Measurements from ENCODE around the gene TMEFF1.

TMEFF1 gene

DNA sequence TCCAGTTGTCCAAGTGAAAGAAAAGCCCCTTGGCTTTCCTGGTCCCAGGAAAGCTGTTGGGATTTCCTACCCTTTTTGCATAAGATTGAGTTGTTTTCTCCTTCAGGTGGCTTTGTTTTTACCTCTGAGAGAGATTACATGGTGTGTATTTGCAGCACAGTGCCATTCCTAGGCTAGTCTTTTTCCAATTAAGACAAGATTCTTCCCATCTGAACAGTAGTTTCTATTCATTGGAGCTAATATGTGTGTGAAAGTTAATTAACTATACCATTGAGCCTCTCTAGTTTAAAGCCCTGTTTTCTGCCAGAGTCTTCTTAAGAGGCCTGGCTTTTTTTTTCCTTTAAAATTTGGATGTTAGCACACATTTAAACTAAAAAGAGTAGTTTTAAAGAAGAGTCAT, 25.9 kb upstream of the TMEFF1 start:
- no peak for DNase-seq (ENCODE audit: low read depth)
- TF ChIP-seq CTCF (IDR thresholded peaks at IDR 0.05; ENCODE audit: control insufficient read depth, insufficient read depth, low read depth, low read length, missing control alignments): no peak
- H3K4me3 ChIP-seq (ENCODE audit: control insufficient read depth, low read depth, low read length): no peak overlapping the region

DNA sequence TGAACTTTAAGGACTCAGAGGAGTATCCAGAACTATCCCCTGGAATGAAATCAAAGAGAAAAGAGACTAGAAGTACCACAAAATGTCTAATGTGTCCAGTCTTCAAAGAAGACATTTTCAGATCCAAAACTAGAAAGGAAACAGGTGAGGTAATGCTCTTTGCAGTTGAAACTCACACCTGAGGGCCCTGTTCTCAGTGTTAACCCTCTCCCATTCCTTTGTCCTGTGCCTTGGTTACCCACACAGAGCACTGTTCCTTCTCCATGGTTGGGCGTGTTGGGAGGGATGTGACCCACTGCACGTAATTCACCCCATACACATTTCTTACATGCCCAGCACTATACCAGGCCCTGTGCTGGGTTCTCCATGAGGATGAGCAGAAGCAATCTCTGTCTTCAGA, 24.7 kb upstream of the TMEFF1 start:
- H3K4me3 ChIP-seq (ENCODE audit: control insufficient read depth, low read depth, low read length): no peak overlapping the region
- no peak for TF ChIP-seq CTCF (IDR thresholded peaks at IDR 0.05; ENCODE audit: control insufficient read depth, insufficient read depth, low read depth, low read length, missing control alignments)
- no peak for DNase-seq (ENCODE audit: low read depth)

GRCh38 chr9:100449420-100449819, 23.5 kb upstream of the TMEFF1 start:
- TF ChIP-seq CTCF (IDR thresholded peaks at IDR 0.05; ENCODE audit: control insufficient read depth, insufficient read depth, low read depth, low read length, missing control alignments): no peak
- no peak for DNase-seq (ENCODE audit: low read depth)

GRCh38 chr9:100452894-100453293, 20.1 kb upstream of the TMEFF1 start:
- DNase-seq (ENCODE audit: low read depth): no peak
- no peak overlapping the region for H3K4me3 ChIP-seq (ENCODE audit: control insufficient read depth, low read depth, low read length)
- no peak for TF ChIP-seq CTCF (IDR thresholded peaks at IDR 0.05; ENCODE audit: control insufficient read depth, insufficient read depth, low read depth, low read length, missing control alignments)

More at GRCh38 chr9:100449420-100449819, 23.5 kb upstream of the TMEFF1 start:
- H3K4me3 ChIP-seq (ENCODE audit: control insufficient read depth, low read depth, low read length): no peak overlapping the region

DNA sequence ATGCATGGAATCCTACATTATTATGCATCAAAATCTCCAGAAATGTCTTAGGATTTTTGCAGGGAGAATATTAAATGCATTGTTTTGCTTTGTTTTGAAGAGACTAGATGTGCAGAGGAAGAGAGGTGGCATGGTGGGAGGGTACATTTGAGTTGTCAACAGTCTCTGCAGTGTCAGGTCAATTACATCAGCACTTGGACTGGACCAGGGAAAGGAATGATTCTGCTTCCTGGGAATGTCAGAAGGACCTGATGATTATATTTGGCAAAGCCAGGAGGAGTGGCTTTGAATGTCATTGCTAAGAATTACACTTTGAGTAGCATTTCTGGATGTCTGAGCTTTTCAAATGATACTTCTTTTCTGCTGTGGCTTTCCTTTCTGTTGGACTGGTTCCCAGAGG, 17.5 kb upstream of the TMEFF1 start:
- DNase-seq (ENCODE audit: low read depth): peak; percentile 29
- TF ChIP-seq CTCF (IDR thresholded peaks at IDR 0.05; ENCODE audit: control insufficient read depth, insufficient read depth, low read depth, low read length, missing control alignments): no peak
- H3K4me3 ChIP-seq (ENCODE audit: control insufficient read depth, low read depth, low read length): no peak overlapping the region

DNA sequence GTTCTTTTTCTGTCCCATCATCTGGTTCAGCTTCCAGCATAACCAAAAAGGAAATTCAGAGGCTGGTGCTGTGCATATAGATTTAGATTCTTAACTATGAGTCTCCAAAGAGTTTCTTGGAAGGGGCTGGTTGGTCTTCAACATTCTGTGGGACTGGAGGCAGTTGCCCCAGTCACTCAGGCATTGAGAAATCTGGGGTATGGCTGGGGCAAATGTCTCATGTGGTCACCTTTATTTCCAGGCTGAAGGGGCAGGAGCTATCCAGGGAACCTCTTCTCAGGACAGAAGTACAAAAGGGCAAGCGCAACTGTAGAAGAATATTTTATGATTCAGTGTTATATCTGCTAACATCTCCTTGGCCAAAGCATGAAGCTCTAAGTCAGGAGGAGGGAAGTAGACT, 15.4 kb upstream of the TMEFF1 start:
- DNase-seq (ENCODE audit: low read depth): no peak
- H3K4me3 ChIP-seq (ENCODE audit: control insufficient read depth, low read depth, low read length): no peak overlapping the region
- TF ChIP-seq CTCF (IDR thresholded peaks at IDR 0.05; ENCODE audit: control insufficient read depth, insufficient read depth, low read depth, low read length, missing control alignments): no peak

GRCh38 chr9:100459963-100460362, 13.0 kb upstream of the TMEFF1 start:
- no peak for DNase-seq (ENCODE audit: low read depth)
- no peak overlapping the region for H3K4me3 ChIP-seq (ENCODE audit: control insufficient read depth, low read depth, low read length)
- no peak for TF ChIP-seq CTCF (IDR thresholded peaks at IDR 0.05; ENCODE audit: control insufficient read depth, insufficient read depth, low read depth, low read length, missing control alignments)
